Breast epithelium (tissue), 3 donors: Measurements from ENCODE around the gene CCSER1.

ENCODE experiments used
- CTCF ChIP-seq, 3 donors: fragments of 450-650 bp; IDR thresholded peaks; one replicate each; pipeline ENCODE4 v1.5.1; 2016 to 2017; ENCODE audit warnings: antibody characterized with exemption in 3 of 3, mild to moderate bottlenecking in 3 of 3, moderate library complexity in 3 of 3
- POLR2A ChIP-seq: fragments of 450-650 bp; IDR thresholded peaks from one replicate; pipeline ENCODE4 v1.6.1; 2016; ENCODE audit warnings: antibody characterized with exemption, mild to moderate bottlenecking, moderate library complexity
- POLR2AphosphoS5 ChIP-seq, 3 donors: sonication (generic); formaldehyde crosslinking; IDR thresholded peaks; one replicate each; pipeline ENCODE4 v1.6.1; 2017; ENCODE audit warnings: antibody characterized with exemption in 3 of 3

GRCh38 chr4:90122355-90122748, 4.8 kb upstream of the CCSER1 start:
- TF ChIP-seq CTCF (IDR thresholded peaks at IDR 0.05) (no peak), POLR2AphosphoS5 (IDR thresholded peaks at IDR 0.05) (no peak), POLR2A (no peak)
